Measurements from ENCODE around the gene TADA2B. TPM values are rescaled to one million over a fixed set of nuclear protein-coding genes. Genes with fewer than 3 reads are reported as not detected.

The TADA2B gene
- total and polyA plus RNA-seq, 10 of the 15 experiments (the other 5 are each of a cell fraction or from before 2014, with no cell fraction given), result 0.66 to 12.0 (median 5.6) TPM

DNA sequence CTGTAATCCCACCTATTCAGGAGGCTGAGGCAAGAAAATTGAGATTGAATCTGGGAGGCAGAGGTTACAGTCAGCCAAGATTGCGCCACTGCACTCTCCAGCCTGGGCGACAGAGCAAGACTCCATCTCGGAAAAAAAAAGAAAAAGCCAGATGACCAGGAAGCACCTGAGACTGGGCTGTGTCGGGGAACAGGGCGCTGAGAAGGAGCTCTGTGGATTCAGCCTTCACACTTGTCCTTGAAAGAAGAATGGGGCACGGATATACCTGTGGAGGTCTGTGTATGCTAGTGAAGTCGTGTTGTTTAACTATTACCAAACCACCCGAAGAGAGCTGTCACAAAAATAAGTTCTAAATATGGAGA lies 39.3 kb upstream of the TADA2B start:
- ChIA-PET CTCF (interaction anchor here (1.3 kb wide), 1 partner anchor 10 kb away, joined by 3 read pairs; no protein-coding TSS in a partner anchor), POLR2A (no interaction called here), RAD21 (ENCODE audit: unreplicated experiment) (interaction anchor here (0.6 kb wide), 1 partner anchor 80 kb away, joined by 4 read pairs; no protein-coding TSS in a partner anchor), SMC1A (ENCODE audit: uncharacterized antibody, unreplicated experiment) (no interaction called here)
- Histone ChIP-seq H3K79me2 (ENCODE audit: control insufficient read depth, insufficient read depth, low read length) (no peaks in the 10 kb centered on the region), H3K4me1 (ENCODE audit: control insufficient read depth, insufficient read depth, low read length) (no peaks in the 10 kb centered on the region), H3K9ac (ENCODE audit: control insufficient read depth, insufficient read depth, low read length) (no peak overlapping the region), H3K27me3 (replicated peaks in 1 of 2; ENCODE audit: control insufficient read depth in 2 of 2, insufficient read depth in 2 of 2, low read length in 1 of 2) (no peaks in the 10 kb centered on the region), H4K20me1 (ENCODE audit: control insufficient read depth, insufficient read depth) (no peaks in the 10 kb centered on the region), H3K27ac (ENCODE audit: control insufficient read depth, insufficient read depth) (no peak overlapping the region), H3K4me3 (no peak overlapping the region), H3K4me2 (ENCODE audit: control insufficient read depth, insufficient read depth) (no peak overlapping the region), H2AFZ (ENCODE audit: control insufficient read depth, low read depth, low read length) (no peak overlapping the region), H3K36me3 (ENCODE audit: control insufficient read depth in 2 of 2, insufficient read depth in 2 of 2, low read length in 1 of 2) (peaks cover 28 to 35% of the 10 kb centered on the region in 2 experiments), H3K9me3 (replicated peaks; ENCODE audit: control insufficient read depth, insufficient read depth, low read length) (no peaks in the 10 kb centered on the region)
- FAIRE-seq (no peak), ATAC-seq (no peak), DNase-seq (ENCODE audit: low read depth, low spot score) (no peak)
- 99% methylated on average over 8 of the region's 8 CpGs for WGBS (ENCODE audit: insufficient coverage, insufficient replicate concordance, low lambda C conversion rate, missing lambda C conversion rate)
- BruUV-seq (replicated peaks), result no TSS peak
- TF ChIP-seq GABPA (IDR thresholded peaks at IDR 0.05; ENCODE audit: low read depth) (no peak), MEF2A (IDR thresholded peaks at IDR 0.05; ENCODE audit: insufficient read depth, low read depth, low read length) (no peak), ZNF24 (IDR thresholded peaks at IDR 0.05) (no peak), PML (IDR thresholded peaks at IDR 0.05; ENCODE audit: low read length) (no peak), RAD21 (IDR thresholded peaks at IDR 0.05; ENCODE audit: insufficient read depth, low read depth, low read length) (no peak), TCF7 (IDR thresholded peaks at IDR 0.05; ENCODE audit: borderline replicate concordance) (no peak), IKZF2 (IDR thresholded peaks at IDR 0.05) (no peak), YY1 (IDR thresholded peaks at IDR 0.05; ENCODE audit: low read depth, low read length) (no peak), TCF12 (IDR thresholded peaks at IDR 0.05; ENCODE audit: low read depth, low read length) (no peak), SIN3A (IDR thresholded peaks at IDR 0.05; ENCODE audit: low read depth, low read length) (no peak), POLR2AphosphoS5 (IDR thresholded peaks at IDR 0.05; ENCODE audit: low read length) (no peak)
- TF ChIP-seq, protein P1, sequence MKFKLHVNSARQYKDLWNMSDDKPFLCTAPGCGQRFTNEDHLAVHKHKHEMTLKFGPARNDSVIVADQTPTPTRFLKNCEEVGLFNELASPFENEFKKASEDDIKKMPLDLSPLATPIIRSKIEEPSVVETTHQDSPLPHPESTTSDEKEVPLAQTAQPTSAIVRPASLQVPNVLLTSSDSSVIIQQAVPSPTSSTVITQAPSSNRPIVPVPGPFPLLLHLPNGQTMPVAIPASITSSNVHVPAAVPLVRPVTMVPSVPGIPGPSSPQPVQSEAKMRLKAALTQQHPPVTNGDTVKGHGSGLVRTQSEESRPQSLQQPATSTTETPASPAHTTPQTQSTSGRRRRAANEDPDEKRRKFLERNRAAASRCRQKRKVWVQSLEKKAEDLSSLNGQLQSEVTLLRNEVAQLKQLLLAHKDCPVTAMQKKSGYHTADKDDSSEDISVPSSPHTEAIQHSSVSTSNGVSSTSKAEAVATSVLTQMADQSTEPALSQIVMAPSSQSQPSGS (IDR thresholded peaks at IDR 0.05; ENCODE audit: low read length), result no peak
- TF ChIP-seq, protein P2, sequence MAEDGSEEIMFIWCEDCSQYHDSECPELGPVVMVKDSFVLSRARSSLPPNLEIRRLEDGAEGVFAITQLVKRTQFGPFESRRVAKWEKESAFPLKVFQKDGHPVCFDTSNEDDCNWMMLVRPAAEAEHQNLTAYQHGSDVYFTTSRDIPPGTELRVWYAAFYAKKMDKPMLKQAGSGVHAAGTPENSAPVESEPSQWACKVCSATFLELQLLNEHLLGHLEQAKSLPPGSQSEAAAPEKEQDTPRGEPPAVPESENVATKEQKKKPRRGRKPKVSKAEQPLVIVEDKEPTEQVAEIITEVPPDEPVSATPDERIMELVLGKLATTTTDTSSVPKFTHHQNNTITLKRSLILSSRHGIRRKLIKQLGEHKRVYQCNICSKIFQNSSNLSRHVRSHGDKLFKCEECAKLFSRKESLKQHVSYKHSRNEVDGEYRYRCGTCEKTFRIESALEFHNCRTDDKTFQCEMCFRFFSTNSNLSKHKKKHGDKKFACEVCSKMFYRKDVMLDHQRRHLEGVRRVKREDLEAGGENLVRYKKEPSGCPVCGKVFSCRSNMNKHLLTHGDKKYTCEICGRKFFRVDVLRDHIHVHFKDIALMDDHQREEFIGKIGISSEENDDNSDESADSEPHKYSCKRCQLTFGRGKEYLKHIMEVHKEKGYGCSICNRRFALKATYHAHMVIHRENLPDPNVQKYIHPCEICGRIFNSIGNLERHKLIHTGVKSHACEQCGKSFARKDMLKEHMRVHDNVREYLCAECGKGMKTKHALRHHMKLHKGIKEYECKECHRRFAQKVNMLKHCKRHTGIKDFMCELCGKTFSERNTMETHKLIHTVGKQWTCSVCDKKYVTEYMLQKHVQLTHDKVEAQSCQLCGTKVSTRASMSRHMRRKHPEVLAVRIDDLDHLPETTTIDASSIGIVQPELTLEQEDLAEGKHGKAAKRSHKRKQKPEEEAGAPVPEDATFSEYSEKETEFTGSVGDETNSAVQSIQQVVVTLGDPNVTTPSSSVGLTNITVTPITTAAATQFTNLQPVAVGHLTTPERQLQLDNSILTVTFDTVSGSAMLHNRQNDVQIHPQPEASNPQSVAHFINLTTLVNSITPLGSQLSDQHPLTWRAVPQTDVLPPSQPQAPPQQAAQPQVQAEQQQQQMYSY (CRISPR knock-in tag; IDR thresholded peaks at IDR 0.05), result no peak
- TF ChIP-seq, protein P3, sequence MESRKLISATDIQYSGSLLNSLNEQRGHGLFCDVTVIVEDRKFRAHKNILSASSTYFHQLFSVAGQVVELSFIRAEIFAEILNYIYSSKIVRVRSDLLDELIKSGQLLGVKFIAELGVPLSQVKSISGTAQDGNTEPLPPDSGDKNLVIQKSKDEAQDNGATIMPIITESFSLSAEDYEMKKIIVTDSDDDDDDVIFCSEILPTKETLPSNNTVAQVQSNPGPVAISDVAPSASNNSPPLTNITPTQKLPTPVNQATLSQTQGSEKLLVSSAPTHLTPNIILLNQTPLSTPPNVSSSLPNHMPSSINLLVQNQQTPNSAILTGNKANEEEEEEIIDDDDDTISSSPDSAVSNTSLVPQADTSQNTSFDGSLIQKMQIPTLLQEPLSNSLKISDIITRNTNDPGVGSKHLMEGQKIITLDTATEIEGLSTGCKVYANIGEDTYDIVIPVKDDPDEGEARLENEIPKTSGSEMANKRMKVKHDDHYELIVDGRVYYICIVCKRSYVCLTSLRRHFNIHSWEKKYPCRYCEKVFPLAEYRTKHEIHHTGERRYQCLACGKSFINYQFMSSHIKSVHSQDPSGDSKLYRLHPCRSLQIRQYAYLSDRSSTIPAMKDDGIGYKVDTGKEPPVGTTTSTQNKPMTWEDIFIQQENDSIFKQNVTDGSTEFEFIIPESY (IDR thresholded peaks at IDR 0.05), result no peak
- in situ Hi-C loops (cut with MboI), result no loop called here
- intact Hi-C loops (cut with micrococcal nuclease; ENCODE audit: unreplicated experiment), result no loop called here

Measured in GM12878 (cell line).